NCI-H2227 (cell line): ENCODE results near the gene SAA2.
"Not testable (repeated sequence)": the region's sequence is repeated elsewhere in the genome, so short reads cannot be mapped to it uniquely, and the experiment has no call there.

Experiments
- DNase-seq: peaks from one replicate; lab custom pipeline; 2025; ENCODE audit not compliant: unreplicated experiment; lab: John Stamatoyannopoulos, UW

Gene SAA2

GRCh38 chr11:18248561-18248960 lies at the start of gene SAA2:
SAA2 (minus strand) TSS chr11:18248668; CDS start chr11:18248011, 657 bp downstream.
- DNase-seq = no peak

GRCh38 chr11:18295316-18295715 lies 46.8 kb upstream of the SAA2 start:
- DNase-seq = no peak

GRCh38 chr11:18294862-18295261 lies 46.4 kb upstream of the SAA2 start:
- DNase-seq = no peak

DNA sequence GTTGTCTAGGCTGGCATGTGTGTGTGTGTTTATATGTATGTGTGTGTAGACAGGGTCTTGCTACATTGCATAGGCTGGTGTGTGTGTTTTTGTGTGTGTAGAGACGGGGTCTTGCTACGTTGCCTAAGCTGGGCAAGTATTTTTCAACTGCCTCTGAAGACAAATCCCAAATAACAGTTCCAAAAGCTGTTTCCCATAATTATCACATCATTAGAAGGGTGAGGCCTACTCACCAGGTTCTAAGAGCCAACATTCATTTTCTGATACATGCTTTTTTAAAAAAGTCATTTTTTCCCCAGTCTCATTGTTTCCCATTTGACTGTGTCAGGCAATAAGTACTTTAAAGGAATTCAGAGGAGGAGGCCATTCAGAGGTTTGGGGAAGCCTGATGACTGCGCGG lies 40.4 kb upstream of the SAA2 start:
- no peak for DNase-seq

- no peak for DNase-seq
Observed at GRCh38 chr11:18285841-18286240, 37.4 kb upstream of the SAA2 start.

- no peak for DNase-seq
Observed at GRCh38 chr11:18282626-18283025, 34.2 kb upstream of the SAA2 start.

DNA sequence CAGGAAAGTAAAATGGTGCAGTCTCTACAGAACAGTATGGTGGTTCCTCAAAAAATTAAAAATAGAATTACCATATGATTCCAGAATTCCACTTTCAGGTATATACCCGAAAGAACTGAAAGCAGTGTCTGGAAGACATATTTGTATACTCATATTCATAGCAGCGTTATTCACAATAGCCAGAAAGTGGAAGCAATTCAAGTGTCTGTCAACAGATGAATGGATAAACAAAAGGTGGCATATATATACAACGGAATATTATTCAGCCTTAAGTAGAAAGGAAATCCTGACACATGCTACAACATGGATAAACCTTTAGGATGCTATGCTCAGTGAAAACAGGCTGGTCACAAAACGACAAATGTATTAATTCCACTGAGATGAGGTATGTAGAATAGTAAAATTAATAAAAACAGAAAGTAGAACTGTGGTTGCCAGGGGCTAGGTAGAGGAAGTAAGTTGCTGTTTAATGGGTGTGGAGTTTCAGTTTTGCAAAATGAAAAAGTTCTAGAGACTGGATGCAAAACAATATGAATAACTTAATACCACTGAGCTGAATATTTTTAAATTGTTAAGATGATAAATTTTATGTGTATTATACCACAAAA lies 32.1 kb upstream of the SAA2 start:
- DNase-seq = no peak

DNA sequence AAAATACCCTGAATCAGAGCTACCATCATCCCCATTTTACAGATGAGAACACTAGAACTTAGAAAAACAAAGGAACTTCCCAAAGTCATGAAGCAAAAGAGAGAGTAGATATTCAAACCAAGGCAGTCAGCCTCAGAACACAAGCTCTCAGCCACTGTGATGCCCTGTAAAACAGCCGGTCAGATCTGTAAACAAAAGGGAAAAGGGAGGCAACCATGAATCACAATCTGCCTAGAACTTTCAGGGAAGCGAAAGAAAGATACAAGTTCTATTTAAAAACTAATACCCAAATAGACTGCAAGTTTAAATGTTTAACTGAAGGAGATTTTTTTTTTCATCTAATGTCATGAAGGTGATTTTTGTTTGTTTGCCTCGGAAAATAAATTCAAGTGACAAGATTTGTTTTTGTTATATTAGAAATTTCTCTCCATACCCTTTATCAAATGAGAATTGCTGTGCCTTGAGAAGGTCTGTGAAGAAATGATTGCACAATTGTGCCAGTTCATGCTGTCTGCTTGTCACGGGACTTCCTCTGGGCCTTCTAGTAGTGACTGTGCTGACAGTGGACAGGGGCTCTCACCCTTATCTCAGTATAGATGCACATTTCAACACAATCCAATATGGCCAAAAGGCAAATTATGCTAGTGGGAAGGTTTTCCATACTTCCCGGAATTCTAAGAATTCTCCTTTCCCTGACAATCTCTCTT lies 29.2 kb upstream of the SAA2 start:
- DNase-seq = no peak

DNA sequence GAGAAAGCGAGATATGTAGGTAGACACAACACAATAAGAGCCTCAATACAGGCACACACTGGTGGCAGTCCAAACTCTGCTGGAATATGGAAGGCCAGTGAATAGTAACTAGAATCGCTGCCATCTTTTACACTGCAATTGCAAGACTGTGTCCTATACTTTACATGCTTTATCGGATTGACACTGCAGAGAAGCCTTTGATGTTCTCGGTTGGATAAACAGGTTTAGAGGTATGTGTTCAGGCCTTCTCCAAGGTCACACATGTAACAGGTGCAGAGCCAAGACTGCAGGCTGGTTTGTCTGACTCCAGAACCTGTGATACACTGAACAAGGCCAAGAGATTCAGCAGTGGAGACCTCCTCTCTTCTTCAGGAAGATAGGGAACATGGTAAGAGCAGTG lies 22.7 kb upstream of the SAA2 start:
- no peak for DNase-seq

DNA sequence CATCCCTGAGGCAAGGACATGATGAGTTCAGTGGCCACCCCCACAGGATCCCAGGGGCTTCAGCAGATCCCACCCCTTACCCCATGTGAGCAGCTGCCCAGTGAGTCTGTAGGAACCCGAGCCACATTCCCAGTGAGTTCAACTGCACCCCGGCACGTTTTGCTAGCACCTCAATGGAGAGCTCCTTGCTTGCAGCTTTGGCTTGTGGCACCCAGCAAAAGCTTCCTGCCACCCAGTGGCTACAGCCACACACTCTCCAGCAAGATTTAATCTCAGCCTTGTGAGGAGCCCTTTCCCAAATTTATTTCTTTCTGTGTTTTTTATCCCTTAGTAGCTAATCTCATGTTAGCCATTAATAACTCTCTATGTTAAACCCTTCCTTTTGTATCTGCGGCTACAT lies 21.6 kb upstream of the SAA2 start:
- no peak for DNase-seq

DNA sequence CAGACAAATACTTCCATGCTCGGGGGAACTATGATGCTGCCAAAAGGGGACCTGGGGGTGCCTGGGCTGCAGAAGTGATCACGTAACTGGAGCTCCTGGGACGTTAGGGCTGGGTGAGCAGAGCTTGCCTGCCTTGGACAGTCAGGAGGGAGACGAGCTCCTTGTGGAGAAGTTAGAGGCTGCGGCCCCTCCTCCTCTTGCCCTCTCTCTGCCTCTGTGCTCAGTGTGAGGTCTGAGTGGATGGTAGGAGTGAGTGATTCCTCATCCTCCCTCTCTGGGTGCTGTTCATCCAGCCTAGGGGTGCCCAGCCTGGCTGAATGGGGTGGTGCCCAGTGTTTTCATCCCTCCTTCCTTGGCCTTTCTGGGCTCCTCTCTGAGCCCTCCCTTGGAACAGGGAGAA lies 20.8 kb upstream of the SAA2 start:
- DNase-seq = not testable (repeated sequence)

- not testable (repeated sequence) for DNase-seq
Observed at GRCh38 chr11:18267335-18268133, 19.1 kb upstream of the SAA2 start.

GRCh38 chr11:18265949-18266348 lies 17.5 kb upstream of the SAA2 start, which contains the start of gene SAA1:
SAA1 (plus strand) TSS chr11:18266264; CDS start chr11:18266888, 624 bp downstream.
- DNase-seq = no peak

GRCh38 chr11:18264677-18265555 lies 16.4 kb upstream of the SAA2 start:
- no peak for DNase-seq

- no peak for DNase-seq
Observed at GRCh38 chr11:18264035-18264434, 15.6 kb upstream of the SAA2 start.

- DNase-seq = not testable (repeated sequence)
Observed at GRCh38 chr11:18262681-18263350, 14.3 kb upstream of the SAA2 start.

DNA sequence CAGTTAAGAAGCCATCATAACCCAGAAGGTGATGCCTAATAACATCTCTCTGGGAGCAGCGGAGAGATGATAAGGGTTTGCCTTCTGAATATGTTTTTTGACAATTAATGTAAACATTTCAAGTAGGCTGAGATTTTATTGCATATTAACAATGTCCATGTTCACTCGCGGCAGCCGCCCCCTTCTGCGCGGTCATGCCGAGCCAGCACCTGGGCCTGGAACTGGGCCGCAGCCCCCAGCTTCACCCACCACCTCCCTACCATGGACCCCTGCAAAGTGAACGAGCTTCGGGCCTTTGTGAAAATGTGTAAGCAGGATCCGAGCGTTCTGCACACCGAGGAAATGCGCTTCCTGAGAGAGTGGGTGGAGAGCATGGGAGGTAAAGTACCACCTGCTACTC lies 13.3 kb upstream of the SAA2 start:
- DNase-seq = no peak

- DNase-seq = no peak
Observed at GRCh38 chr11:18259259-18259658, 10.8 kb upstream of the SAA2 start.

DNA sequence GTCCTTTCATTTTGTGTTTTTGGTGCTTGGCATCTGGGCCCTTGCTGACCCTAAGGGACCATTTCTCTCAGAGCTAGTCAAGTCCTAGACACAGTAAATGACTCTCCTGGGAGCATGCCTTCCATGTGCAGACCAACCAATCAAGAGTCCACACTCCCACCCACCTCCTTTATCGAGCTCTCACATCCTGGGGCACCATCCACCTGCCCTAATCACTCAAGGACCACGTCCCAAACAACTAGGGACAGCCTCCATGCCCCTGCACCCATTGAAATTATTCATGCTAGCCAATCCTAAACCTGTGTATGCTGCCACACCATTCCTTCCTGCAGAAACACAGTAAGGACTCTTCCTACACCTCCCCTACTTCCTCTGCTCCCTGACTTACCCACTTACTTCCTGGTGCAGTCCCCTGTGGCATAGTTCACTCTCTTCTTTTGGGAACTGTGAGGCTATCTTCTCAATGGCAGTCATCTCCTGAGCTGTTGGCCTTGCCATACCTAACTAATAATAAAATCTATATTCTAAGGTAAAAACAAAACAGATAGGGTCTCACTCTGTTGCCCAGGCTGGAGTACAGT lies 6.4 kb upstream of the SAA2 start:
- no peak for DNase-seq

- DNase-seq = no peak
Observed at GRCh38 chr11:18253778-18254338, 5.4 kb upstream of the SAA2 start.
